ENCODE results near the gene SMIM38. TPM values are rescaled to one million over a fixed set of nuclear protein-coding genes. Genes with fewer than 3 reads are reported as not detected.

Gene SMIM38
- total RNA-seq, 2 experiments from 2014 or later = 1.5 to 1.8 TPM

DNA sequence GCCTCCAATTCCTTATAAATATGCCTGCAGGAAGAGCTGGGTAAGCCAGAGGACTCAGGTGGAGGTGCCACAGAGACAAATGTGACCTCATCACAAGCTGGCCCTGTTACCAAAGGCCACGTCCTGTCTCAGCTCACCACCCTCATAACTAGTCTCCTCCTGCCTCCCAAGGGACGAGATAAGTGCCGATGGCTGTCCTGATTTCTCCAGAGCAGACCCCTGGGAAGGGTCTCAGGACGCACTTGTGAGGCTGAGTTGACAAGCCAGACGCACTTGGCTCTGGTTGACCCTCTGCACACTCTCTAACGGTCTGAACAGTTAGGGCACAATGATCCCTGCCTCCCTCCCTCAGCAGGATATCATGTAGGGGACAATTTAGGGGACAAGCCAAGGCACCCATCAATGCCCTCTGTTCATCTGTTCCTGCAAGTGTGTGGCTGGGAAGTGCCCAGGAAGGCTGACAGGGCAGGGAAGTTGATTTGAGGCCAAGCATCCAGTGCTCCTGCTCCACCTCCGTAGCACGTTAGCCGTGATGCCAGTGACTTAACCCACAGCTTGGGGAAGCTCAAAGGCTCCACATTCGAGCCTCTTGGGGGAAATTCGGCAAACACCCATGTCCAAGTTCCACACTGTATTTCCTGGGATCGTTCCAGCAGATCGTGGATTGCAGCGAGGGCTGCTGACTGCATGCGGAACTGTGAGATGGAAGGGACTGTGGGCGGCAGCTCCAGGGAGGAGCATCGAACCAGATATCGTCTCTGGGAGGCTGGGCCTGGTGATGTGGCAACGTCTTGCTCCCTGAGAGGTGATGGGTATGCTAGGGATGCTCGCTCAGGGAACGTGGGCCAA lies 2.8 kb downstream of the SMIM38 start:
- intact Hi-C loops (cut with micrococcal nuclease) = loop anchor here (5.0 kb wide), 1 partner anchor 79 kb away; no protein-coding TSS in a partner anchor
- Mint-ChIP-seq H3K27ac (no peak overlapping the region), H3K27me3 (peaks cover 11% of the 10 kb centered on the region), H3K4me3 (no peak overlapping the region), H3K9me3 (peaks cover 7% of the 10 kb centered on the region), H3K4me1 (ENCODE audit: low read depth) (peaks cover 9% of the 10 kb centered on the region), H3K36me3 (no peaks in the 10 kb centered on the region)
- DNase-seq = no peak
- ChIA-PET CTCF (no interaction called here), POLR2A (no interaction called here)

GRCh38 chr11:69159150-69159852 lies 3.6 kb downstream of the SMIM38 start:
- Mint-ChIP-seq H3K4me1 (ENCODE audit: low read depth) (peaks cover 9% of the 10 kb centered on the region), H3K4me3 (no peak overlapping the region), H3K27me3 (peaks cover 11% of the 10 kb centered on the region), H3K27ac (no peak overlapping the region), H3K36me3 (no peaks in the 10 kb centered on the region), H3K9me3 (peaks cover 11% of the 10 kb centered on the region)
- DNase-seq = no peak
- ChIA-PET CTCF (no interaction called here), POLR2A (no interaction called here)
- intact Hi-C loops (cut with micrococcal nuclease) = loop anchor here (5.0 kb wide), 1 partner anchor 78 kb away; no protein-coding TSS in a partner anchor

- DNase-seq = no peak
- POLR2A ChIA-PET = no interaction called here
Observed at GRCh38 chr11:69160296-69161116, 4.8 kb downstream of the SMIM38 start.

GRCh38 chr11:69161117-69161407 lies 5.3 kb downstream of the SMIM38 start:
- H3K27me3 Mint-ChIP-seq = peaks cover 10% of the 10 kb centered on the region
- no peak overlapping the region for H3K27ac Mint-ChIP-seq
- no peak overlapping the region for H3K4me3 Mint-ChIP-seq
- no peaks in the 10 kb centered on the region for H3K36me3 Mint-ChIP-seq
- ChIA-PET CTCF (no interaction called here), POLR2A (no interaction called here)
- intact Hi-C loops (cut with micrococcal nuclease) = no loop called here
- peaks cover 3% of the 10 kb centered on the region for H3K4me1 Mint-ChIP-seq (ENCODE audit: low read depth)
- peaks cover 11% of the 10 kb centered on the region for H3K9me3 Mint-ChIP-seq
- DNase-seq = no peak

More at GRCh38 chr11:69160296-69161116, 4.8 kb downstream of the SMIM38 start:
- intact Hi-C loops (cut with micrococcal nuclease) = no loop called here
- Mint-ChIP-seq H3K4me3 (no peak overlapping the region), H3K27ac (no peak overlapping the region), H3K27me3 (peaks cover 13% of the 10 kb centered on the region), H3K4me1 (ENCODE audit: low read depth) (peaks cover 9% of the 10 kb centered on the region), H3K36me3 (no peaks in the 10 kb centered on the region), H3K9me3 (peaks cover 11% of the 10 kb centered on the region)
- CTCF ChIA-PET = no interaction called here

- H3K4me1 Mint-ChIP-seq (ENCODE audit: low read depth) = peaks cover 10% of the 10 kb centered on the region
- H3K36me3 Mint-ChIP-seq = no peaks in the 10 kb centered on the region
- no peak overlapping the region for H3K4me3 Mint-ChIP-seq
- peaks cover 11% of the 10 kb centered on the region for H3K9me3 Mint-ChIP-seq
- no peak overlapping the region for H3K27ac Mint-ChIP-seq
- CTCF ChIA-PET = no interaction called here
- peaks cover 8% of the 10 kb centered on the region for H3K27me3 Mint-ChIP-seq
- POLR2A ChIA-PET = no interaction called here
- intact Hi-C loops (cut with micrococcal nuclease) = no loop called here
- no peak for DNase-seq
Observed at GRCh38 chr11:69162505-69162904, 6.8 kb downstream of the SMIM38 start.

DNA sequence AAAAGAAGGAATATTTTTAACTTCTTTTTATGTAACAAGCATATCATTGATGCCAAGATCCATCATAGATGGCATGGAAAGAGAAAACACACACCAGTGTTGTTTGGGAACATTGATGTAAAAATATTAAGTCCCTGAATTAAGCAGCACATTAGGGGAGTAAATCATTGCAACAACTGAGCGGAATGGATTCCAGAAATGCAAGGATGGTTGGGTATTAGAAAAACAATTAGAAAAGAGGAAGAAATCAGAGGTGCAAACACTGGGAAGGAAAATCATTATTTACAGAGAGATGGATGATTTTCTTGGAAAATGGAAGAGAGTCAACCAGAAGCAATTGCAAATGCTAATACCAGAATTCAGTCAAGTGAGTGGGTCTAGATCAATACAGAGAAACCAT lies 8.1 kb downstream of the SMIM38 start:
- ChIA-PET CTCF (no interaction called here), POLR2A (no interaction called here)
- Mint-ChIP-seq H3K27me3 (peaks cover 7% of the 10 kb centered on the region), H3K9me3 (peaks cover 11% of the 10 kb centered on the region), H3K4me3 (no peak overlapping the region), H3K4me1 (ENCODE audit: low read depth) (peaks cover 10% of the 10 kb centered on the region), H3K27ac (no peak overlapping the region), H3K36me3 (no peaks in the 10 kb centered on the region)
- intact Hi-C loops (cut with micrococcal nuclease) = no loop called here
- no peak for DNase-seq

- POLR2A ChIA-PET = no interaction called here
- CTCF ChIA-PET = no interaction called here
- H3K27me3 Mint-ChIP-seq = peaks cover 5% of the 10 kb centered on the region
- H3K27ac Mint-ChIP-seq = no peak overlapping the region
- H3K9me3 Mint-ChIP-seq = peaks cover 11% of the 10 kb centered on the region
- DNase-seq = no peak
- no peaks in the 10 kb centered on the region for H3K36me3 Mint-ChIP-seq
- peaks cover 10% of the 10 kb centered on the region for H3K4me1 Mint-ChIP-seq (ENCODE audit: low read depth)
- intact Hi-C loops (cut with micrococcal nuclease) = no loop called here
- H3K4me3 Mint-ChIP-seq = no peak overlapping the region
Observed at GRCh38 chr11:69164824-69165223, 9.1 kb downstream of the SMIM38 start.

GRCh38 chr11:69165775-69166174 lies 10.0 kb downstream of the SMIM38 start:
- Mint-ChIP-seq H3K9me3 (peaks cover 11% of the 10 kb centered on the region), H3K27ac (no peak overlapping the region), H3K36me3 (no peaks in the 10 kb centered on the region), H3K27me3 (peaks cover 5% of the 10 kb centered on the region), H3K4me3 (no peak overlapping the region), H3K4me1 (ENCODE audit: low read depth) (peaks cover 10% of the 10 kb centered on the region)
- intact Hi-C loops (cut with micrococcal nuclease) = loop anchor here (1.0 kb wide), 1 partner anchor 42 kb away; no protein-coding TSS in a partner anchor
- CTCF ChIA-PET = no interaction called here
- DNase-seq = no peak
- POLR2A ChIA-PET = interaction anchor here (0.7 kb wide), 1 partner anchor 65 kb away, joined by 3 read pairs; no protein-coding TSS in a partner anchor

DNA sequence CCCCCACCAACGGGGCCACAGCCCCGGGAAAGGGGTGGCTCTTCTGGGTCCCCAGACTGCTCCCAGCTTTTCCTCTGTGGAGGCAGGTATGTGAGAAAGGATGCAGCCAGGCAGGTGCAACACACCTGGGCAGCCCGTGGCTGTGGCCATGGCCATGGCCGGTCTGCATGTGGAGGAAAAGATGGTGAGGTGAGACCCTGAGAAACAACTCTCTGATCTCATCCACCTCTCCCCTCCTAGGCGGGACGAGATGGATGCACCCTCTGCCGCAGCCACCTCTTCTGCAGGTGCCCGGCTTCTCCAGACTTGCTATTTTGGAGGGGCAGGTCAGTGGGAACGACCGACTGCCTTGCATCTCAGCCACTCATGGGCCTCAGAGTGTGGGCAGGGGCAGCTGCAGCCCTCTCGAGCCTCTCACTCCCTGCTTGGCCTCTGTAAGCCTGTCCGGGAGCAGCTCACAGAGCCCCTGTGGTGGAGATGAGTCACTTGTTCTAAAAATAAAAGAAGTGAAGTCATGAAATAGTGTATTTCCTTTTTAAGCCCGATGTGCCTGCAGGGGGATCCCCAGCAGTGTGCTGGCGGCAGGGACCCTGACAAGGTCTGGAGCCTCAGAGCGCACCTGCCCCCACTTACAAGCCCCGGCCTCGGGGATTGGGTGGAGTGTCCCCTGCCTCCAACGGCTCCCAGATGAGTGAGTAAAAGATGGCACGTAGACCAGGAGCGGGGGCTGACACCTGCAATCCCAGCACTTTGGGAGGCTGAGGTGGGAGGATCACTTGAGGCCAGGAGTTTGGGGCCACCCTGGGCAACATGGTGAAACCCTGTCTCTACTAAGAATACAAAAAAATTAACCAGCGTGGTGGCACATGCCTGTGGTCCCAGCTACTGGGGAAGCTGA lies 10.7 kb downstream of the SMIM38 start:
- H3K27ac Mint-ChIP-seq = peak overlapping the region; percentile 29
- no peaks in the 10 kb centered on the region for H3K36me3 Mint-ChIP-seq
- H3K9me3 Mint-ChIP-seq = peaks cover 11% of the 10 kb centered on the region
- ChIA-PET CTCF (no interaction called here), POLR2A (interaction anchor here (0.6 to 0.7 kb wide), 2 partner anchors 65 to 839 kb away, joined by 3 to 5 read pairs; no protein-coding TSS in a partner anchor)
- peaks cover 5% of the 10 kb centered on the region for H3K27me3 Mint-ChIP-seq
- H3K4me1 Mint-ChIP-seq (ENCODE audit: low read depth) = peaks cover 10% of the 10 kb centered on the region
- intact Hi-C loops (cut with micrococcal nuclease) = loop anchor here (1.0 kb wide), 1 partner anchor 43 kb away; no protein-coding TSS in a partner anchor
- H3K4me3 Mint-ChIP-seq = peak overlapping the region; percentile 16
- peak; percentile 75 for DNase-seq

- no peaks in the 10 kb centered on the region for H3K36me3 Mint-ChIP-seq
- ChIA-PET POLR2A (no interaction called here), CTCF (no interaction called here)
- intact Hi-C loops (cut with micrococcal nuclease) = no loop called here
- H3K4me3 Mint-ChIP-seq = no peak overlapping the region
- H3K27me3 Mint-ChIP-seq = peaks cover 5% of the 10 kb centered on the region
- peaks cover 10% of the 10 kb centered on the region for H3K4me1 Mint-ChIP-seq (ENCODE audit: low read depth)
- peaks cover 11% of the 10 kb centered on the region for H3K9me3 Mint-ChIP-seq
- no peak overlapping the region for H3K27ac Mint-ChIP-seq
- DNase-seq = no peak
Observed at GRCh38 chr11:69167130-69167915, 11.6 kb downstream of the SMIM38 start.
